Hematopoietic multipotent progenitor cell treated with erythropoietin and hydrocortisone succinate and interleukin-3 and kit ligand, for 4 days (in vitro differentiated cells): ENCODE data around the gene SNIP1.
"Not testable (repeated sequence)": the region's sequence is repeated elsewhere in the genome, so short reads cannot be mapped to it uniquely, and the experiment has no call there.

ENCODE experiments used
- DNase-seq: peaks from one replicate; pipeline ENCODE4 v3.0.0-alpha.2; 2015

The SNIP1 gene

GRCh38 chr1:37553927-37554808, at the start of gene SNIP1:
Gene SNIP1 (minus strand): TSS chr1:37554293. CDS start chr1:37554229, 64 bp downstream.
- DNase-seq = peak; percentile 98

GRCh38 chr1:37602750-37603694, 48.9 kb upstream of the SNIP1 start:
- DNase-seq = peak; percentile 75

DNA sequence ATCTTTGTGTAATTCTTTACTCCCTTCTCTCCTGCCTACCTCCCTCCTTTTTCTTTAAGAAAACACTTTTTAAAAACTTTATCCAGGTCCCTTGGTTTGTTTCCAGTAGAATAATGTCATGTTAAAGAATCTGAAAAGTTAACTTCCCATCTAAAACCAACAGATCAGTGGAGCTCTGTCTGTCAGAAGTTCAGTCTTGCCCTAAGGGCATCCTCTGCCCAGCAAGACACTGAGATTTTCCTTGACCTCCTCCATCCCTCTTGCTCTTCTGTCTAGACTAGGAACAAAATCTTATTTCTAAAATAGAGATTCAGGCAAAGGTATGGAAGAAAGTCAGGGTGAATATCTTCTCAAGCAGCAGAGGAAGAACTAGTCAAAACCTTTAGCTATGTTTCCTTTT, 47.3 kb upstream of the SNIP1 start:
- DNase-seq = no peak

DNA sequence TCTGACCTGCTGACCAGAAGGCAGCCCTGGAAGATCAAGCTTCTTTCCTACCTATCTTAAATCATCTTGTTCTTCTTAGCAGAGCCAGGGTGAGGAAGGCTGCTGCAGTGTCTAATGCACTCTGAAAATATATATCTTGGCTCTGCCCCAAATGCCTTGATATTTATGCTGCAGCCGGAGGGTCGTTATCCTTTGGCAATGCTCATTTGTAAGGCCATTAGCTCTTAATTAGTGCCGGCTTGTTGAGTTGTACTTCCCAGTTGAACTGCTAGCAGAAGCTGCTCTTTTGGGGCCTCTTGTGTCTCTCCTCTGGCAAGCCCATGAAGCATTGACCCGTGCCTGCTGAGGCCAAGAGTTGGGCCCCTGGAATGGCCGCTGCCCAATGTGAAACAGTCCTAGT, 45.8 kb upstream of the SNIP1 start:
- no peak for DNase-seq

GRCh38 chr1:37596182-37596667, 42.1 kb upstream of the SNIP1 start:
- no peak for DNase-seq

- peak; percentile 98 for DNase-seq
These were observed 41.5 kb upstream of the SNIP1 start, which contains the start of gene GNL2 for GRCh38 chr1:37595440-37596181. Gene GNL2 (minus strand): TSS chr1:37595937. CDS start chr1:37595822, 115 bp downstream.

- no peak for DNase-seq
These were observed 39.6 kb upstream of the SNIP1 start for GRCh38 chr1:37593726-37594125.

- no peak for DNase-seq
These were observed 34.8 kb upstream of the SNIP1 start for GRCh38 chr1:37588939-37589338.

- DNase-seq = not testable (repeated sequence)
These were observed 30.5 kb upstream of the SNIP1 start for GRCh38 chr1:37584544-37584943.

GRCh38 chr1:37575692-37576091, 21.6 kb upstream of the SNIP1 start:
- DNase-seq = no peak

GRCh38 chr1:37574834-37575480, 20.9 kb upstream of the SNIP1 start:
- DNase-seq = no peak

DNA sequence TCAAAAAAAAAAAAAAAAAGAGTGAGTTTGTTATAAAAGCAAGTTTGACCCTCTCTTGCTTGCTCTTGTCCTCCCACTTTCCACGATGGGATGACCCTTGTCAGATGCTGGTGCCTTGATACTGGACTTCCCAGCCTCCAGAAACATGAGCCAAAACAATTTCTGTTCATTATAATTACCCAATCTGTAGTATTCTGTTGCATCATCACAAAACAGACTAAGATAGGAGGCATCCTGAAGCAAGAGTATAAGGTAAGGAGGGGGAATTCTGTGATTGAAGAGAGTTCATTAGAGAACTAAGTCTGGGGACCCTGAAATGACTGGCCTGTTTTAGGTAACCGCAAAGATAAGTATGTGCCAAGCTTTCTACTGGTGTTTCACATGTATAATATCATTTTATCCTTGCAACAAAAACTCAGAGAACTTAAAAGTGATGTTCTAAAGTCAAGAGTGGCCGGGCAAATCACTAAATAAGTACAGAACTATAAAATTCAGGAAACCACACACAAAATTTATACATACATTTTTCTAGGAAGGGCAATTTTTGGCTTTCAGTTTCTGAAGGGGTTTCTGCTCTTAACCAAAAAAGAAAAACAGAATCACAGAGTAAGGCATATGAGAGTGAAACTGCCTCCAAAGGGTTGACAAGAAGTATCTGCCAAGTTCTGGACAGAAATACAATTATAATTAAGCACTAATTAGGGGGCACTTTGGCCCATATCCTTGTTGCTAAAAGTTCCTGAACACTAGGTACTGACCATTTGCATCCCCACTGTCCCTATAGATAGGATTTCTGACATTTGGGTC, 16.6 kb upstream of the SNIP1 start:
- no peak for DNase-seq

DNA sequence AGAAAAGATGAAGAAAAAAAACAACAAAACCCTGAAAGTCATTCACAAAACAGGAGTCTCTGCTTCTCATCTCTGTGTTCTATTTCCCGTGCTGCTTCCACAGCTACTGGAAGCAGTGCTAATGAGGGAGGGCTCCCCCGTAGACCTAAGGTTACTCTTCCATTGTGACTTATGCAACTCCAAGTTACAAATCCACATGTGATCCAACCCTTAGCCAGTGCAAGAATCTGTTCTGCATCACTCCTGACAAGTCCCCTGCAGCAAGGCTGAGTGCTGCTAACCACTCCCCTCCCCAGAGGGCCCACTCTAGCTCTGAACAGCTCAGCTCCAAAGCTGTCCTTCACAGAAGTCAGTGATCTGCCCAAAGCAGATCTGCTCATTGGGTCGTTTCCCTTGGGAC, 12.9 kb upstream of the SNIP1 start:
- no peak for DNase-seq

GRCh38 chr1:37564892-37565291, 10.8 kb upstream of the SNIP1 start:
- no peak for DNase-seq

- DNase-seq = peak; percentile 31
These were observed 8.9 kb upstream of the SNIP1 start for GRCh38 chr1:37562984-37563383.

GRCh38 chr1:37561133-37562132, 7.3 kb upstream of the SNIP1 start:
- DNase-seq = peak; percentile 55

DNA sequence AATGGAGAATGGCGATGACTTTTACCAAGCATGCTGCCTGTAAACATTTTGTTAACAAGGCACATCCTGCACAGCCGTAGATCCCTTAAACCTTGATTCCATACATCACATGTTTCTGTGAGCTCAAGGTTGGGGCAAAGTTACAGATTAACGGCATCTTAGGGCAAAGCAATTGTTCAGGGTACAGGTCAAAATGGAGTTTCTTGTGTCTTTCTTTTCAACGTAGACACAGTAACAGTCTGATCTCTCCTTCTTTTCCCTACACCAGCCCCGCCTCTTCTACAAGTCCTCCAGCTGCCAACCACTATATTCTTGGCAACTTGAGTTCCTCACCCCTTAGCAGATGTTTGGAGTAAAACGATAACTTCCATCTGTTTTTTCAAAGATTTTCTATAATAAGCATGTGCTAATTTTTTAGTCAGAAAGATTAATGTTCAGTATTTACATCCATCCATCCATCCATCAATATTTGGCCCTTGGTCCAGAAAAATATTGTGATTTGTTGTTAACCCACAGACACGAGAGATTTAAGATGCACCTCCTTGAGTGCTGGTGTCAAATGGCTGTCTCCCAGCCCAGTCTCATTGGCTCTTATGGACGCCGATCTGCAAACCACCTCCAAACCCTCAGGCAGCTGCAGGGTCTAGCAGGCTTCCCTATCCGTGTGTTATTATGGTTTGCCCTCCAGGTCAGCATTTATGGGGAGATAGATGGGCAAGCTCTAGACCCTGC, 6.5 kb upstream of the SNIP1 start:
- DNase-seq = no peak

DNA sequence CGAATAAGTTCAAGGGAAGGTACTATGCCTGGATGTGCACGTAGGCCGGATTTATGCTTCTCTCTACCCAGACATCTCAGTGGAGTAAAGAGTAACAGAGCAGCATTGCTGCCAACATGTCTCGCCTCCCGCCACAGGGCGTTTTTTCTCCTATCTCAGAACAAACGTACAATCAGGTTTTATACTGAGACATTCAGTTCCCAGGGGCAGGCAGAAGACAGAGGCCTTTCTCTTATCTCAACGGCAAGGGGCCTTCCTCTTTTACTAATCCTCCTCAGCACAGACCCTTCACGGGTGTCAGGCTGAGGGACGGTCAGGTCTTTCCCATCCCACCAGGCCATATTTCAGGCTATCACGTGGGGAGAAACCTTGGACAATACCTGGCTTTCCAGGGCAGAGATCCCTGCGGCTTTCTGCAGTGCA, 5.9 kb upstream of the SNIP1 start:
- DNase-seq = peak; percentile 86

- DNase-seq = no peak
These were observed 5.0 kb upstream of the SNIP1 start for GRCh38 chr1:37559080-37559479.
